ENCODE data around the gene TOR2A. TPM values are rescaled to one million over a fixed set of nuclear protein-coding genes. Genes with fewer than 3 reads are reported as not detected.

Gene TOR2A
- total and polyA plus RNA-seq, 2 of the 8 experiments (the other 6 are each of a cell fraction or from before 2014, with no cell fraction given) = 18.7 to 24.9 TPM

DNA sequence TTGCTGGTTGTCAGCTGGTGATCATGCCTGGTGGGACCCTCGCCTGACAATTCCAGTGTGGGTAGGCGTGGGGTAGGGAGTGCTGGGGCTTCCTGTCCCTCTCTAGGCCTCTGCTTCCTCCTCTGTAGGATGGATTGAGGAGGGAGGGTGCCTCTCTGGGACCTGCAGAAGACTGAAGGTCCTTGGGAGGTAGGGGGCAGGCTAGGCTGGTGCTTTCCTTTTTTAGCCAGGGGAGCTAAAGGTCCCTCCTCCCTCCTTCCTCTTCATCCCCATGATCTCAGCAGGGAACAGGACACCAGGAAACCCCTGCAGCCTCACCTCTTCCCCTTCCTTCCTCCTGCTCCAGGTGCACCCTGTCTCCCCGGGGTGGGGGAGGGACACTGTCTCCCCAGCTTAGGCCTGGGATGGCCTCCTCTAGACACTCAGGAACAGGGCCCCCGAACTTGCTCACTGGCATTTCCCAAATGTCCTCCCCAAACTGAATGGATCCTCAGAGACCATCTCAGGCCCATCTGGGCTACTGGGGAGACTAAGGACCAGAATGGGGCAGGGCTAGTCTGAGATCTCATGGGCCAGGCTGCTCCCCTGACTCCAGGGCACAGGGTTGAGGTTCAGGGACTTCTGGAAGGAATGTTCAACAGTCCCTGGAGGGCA, 35.0 kb upstream of the TOR2A start (continued):
- TF ChIP-seq RBBP5 (IDR thresholded peaks at IDR 0.05; ENCODE audit: borderline replicate concordance, low read depth, low read length) = no peak
- TF ChIP-seq NANOG (IDR thresholded peaks at IDR 0.05; ENCODE audit: insufficient read depth, low read depth, low read length, poor library complexity, severe bottlenecking) = no peak
- no peak for TF ChIP-seq SIN3A (conservative IDR thresholded peaks at IDR 0.05 in 1 of 2, IDR thresholded peaks at IDR 0.05 in 1 of 2; ENCODE audit: low read depth in 1 of 2, low read length in 2 of 2)
- no peak for TF ChIP-seq SP4 (IDR thresholded peaks at IDR 0.05; ENCODE audit: low read length)
- no peak for TF ChIP-seq GABPA (IDR thresholded peaks at IDR 0.05; ENCODE audit: borderline replicate concordance, insufficient read depth, low read length)
- TF ChIP-seq SRF (IDR thresholded peaks at IDR 0.05; ENCODE audit: low read depth, low read length) = no peak
- no peak for TF ChIP-seq RFX5 (IDR thresholded peaks at IDR 0.05; ENCODE audit: borderline replicate concordance, low read depth, low read length)
